GM06990 (cell line): ENCODE measurements around the gene EFEMP2.
"Not testable (repeated sequence)": the region's sequence is repeated elsewhere in the genome, so short reads cannot be mapped to it uniquely, and the experiment has no call there.

Experiments used
- DNase-seq: peaks from one replicate; pipeline ENCODE4 v3.0.0-alpha.2; 2011; ENCODE audit not compliant: insufficient read length; ENCODE audit errors: extremely low read depth
- H3K27me3 ChIP-seq: replicated peaks from 2 replicates; pipeline ENCODE4 v1.6.0; 2011; ENCODE audit warnings: low read length; ENCODE audit not compliant: control insufficient read depth, insufficient read depth
- H3K36me3 ChIP-seq: 2 replicates; pipeline ENCODE4 v1.5.1; 2011; ENCODE audit warnings: low read length; ENCODE audit not compliant: control insufficient read depth, insufficient read depth
- H3K4me3 ChIP-seq: replicated peaks from 2 replicates; pipeline ENCODE4 v1.5.1; 2011; ENCODE audit warnings: low read depth, mild to moderate bottlenecking, control low read depth, low read length
- CTCF ChIP-seq: IDR thresholded peaks from 2 replicates; pipeline ENCODE4 v1.5.1; 2011; ENCODE audit warnings: low read length, control low read depth, mild to moderate bottlenecking, inconsistent platforms; ENCODE audit not compliant: insufficient read depth, poor library complexity, severe bottlenecking

The EFEMP2 gene

GRCh38 chr11:65834202-65834601, 38.4 kb downstream of the EFEMP2 start:
- peak overlapping the region; percentile 64 for H3K4me3 ChIP-seq
- no peaks in the 10 kb centered on the region for H3K36me3 ChIP-seq
- no peak for DNase-seq
- no peaks in the 10 kb centered on the region; the same call in 1 of the 2 replicates for H3K27me3 ChIP-seq
- TF ChIP-seq CTCF, result no peak

GRCh38 chr11:65833297-65834030, 39.1 kb downstream of the EFEMP2 start, which contains the start of gene SNX32:
Gene SNX32 (plus strand): TSS chr11:65833963. CDS start chr11:65834066, 103 bp downstream.
- Histone ChIP-seq H3K27me3 (no peaks in the 10 kb centered on the region; the same call in 1 of the 2 replicates), H3K36me3 (no peaks in the 10 kb centered on the region), H3K4me3 (peak within 1 kb of the TSS; percentile 64)
- peak; percentile 91 for DNase-seq
- TF ChIP-seq CTCF, result no peak

GRCh38 chr11:65832231-65832630, 40.4 kb downstream of the EFEMP2 start:
- not testable (repeated sequence) for H3K36me3 ChIP-seq, H3K4me3 ChIP-seq, DNase-seq, H3K27me3 ChIP-seq

- no peak for TF ChIP-seq CTCF
- no peaks in the 10 kb centered on the region; the same call in 1 of the 2 replicates for H3K27me3 ChIP-seq
- DNase-seq, result no peak
- no peak overlapping the region for H3K4me3 ChIP-seq
- no peaks in the 10 kb centered on the region for H3K36me3 ChIP-seq
Measured at GRCh38 chr11:65829459-65829858, 43.1 kb downstream of the EFEMP2 start.

- H3K27me3 ChIP-seq, result no peaks in the 10 kb centered on the region
- DNase-seq, result no peak
- no peak overlapping the region for H3K4me3 ChIP-seq
- no peak for TF ChIP-seq CTCF
- H3K36me3 ChIP-seq, result no peaks in the 10 kb centered on the region
Measured at GRCh38 chr11:65826984-65827735, 45.4 kb downstream of the EFEMP2 start.
